Astrocyte (in vitro differentiated cells and primary cell): ENCODE data around the gene VIM. TPM values are rescaled to one million over a fixed set of nuclear protein-coding genes. Genes with fewer than 3 reads are reported as not detected.
"Not testable (repeated sequence)": the region's sequence is repeated elsewhere in the genome, so short reads cannot be mapped to it uniquely, and the experiment has no call there.

Source experiments
- DNase-seq: peaks from one replicate; pipeline ENCODE4 v3.0.0-alpha.2; 2010; ENCODE audit warnings: low read depth
- FAIRE-seq: peaks from 2 replicates; lab custom pipeline; 2011; peaks lifted over from hg19 to GRCh38; lab: Jason Lieb, UNC
- H2AFZ ChIP-seq: 2 replicates; pipeline ENCODE4 v1.6.0; 2012; ENCODE audit warnings: low read depth, low read length, inconsistent platforms
- H3K27ac ChIP-seq: 2 replicates; pipeline ENCODE4 v1.5.1; 2011; ENCODE audit warnings: low read depth, low read length, inconsistent platforms
- H3K27me3 ChIP-seq: 2 replicates; pipeline ENCODE4 v1.6.0; 2011; ENCODE audit warnings: low read length, inconsistent platforms; ENCODE audit not compliant: insufficient read depth
- H3K36me3 ChIP-seq: 2 replicates; pipeline ENCODE4 v1.5.1; 2011; ENCODE audit warnings: low read length, inconsistent platforms; ENCODE audit not compliant: insufficient read depth
- H3K4me1 ChIP-seq: 2 replicates; pipeline ENCODE4 v1.5.1; 2011; ENCODE audit warnings: low read length, inconsistent platforms; ENCODE audit not compliant: insufficient read depth
- H3K4me2 ChIP-seq: 2 replicates; pipeline ENCODE4 v1.6.0; 2012; ENCODE audit warnings: low read length, inconsistent platforms
- H3K4me3 ChIP-seq: 2 replicates; pipeline ENCODE4 v1.5.1; 2011; ENCODE audit warnings: low read depth, mild to moderate bottlenecking, low read length, inconsistent platforms; ENCODE audit not compliant: insufficient read depth
- H3K79me2 ChIP-seq: 2 replicates; pipeline ENCODE4 v1.6.0; 2012; ENCODE audit warnings: mild to moderate bottlenecking, low read length, inconsistent platforms; ENCODE audit not compliant: insufficient read depth
- H3K9ac ChIP-seq: 2 replicates; pipeline ENCODE4 v1.6.0; 2012; ENCODE audit warnings: mild to moderate bottlenecking, low read length, inconsistent platforms
- H3K9me3 ChIP-seq: 2 replicates; pipeline ENCODE4 v1.5.1; 2012; ENCODE audit warnings: low read depth, mild to moderate bottlenecking, low read length, inconsistent platforms; ENCODE audit not compliant: insufficient read depth
- H4K20me1 ChIP-seq: 2 replicates; pipeline ENCODE4 v1.6.0; 2012; ENCODE audit warnings: low read length, inconsistent platforms; ENCODE audit not compliant: insufficient read depth
- H3K27ac Mint-ChIP-seq: one replicate; pipeline ENCODE4 v1.8.0; 2021; ENCODE audit warnings: mild to moderate bottlenecking, mixed read lengths; ENCODE audit not compliant: unreplicated experiment
- H3K27me3 Mint-ChIP-seq: one replicate; pipeline ENCODE4 v1.8.0; 2021; ENCODE audit warnings: low read depth, mixed read lengths; ENCODE audit not compliant: unreplicated experiment
- H3K36me3 Mint-ChIP-seq: one replicate; pipeline ENCODE4 v1.8.0; 2021; ENCODE audit warnings: low read depth, mixed read lengths; ENCODE audit not compliant: unreplicated experiment
- H3K4me1 Mint-ChIP-seq: one replicate; pipeline ENCODE4 v1.8.0; 2021; ENCODE audit warnings: low read depth, mixed read lengths; ENCODE audit not compliant: unreplicated experiment
- H3K4me3 Mint-ChIP-seq: one replicate; pipeline ENCODE4 v1.8.0; 2021; ENCODE audit warnings: mild to moderate bottlenecking, moderate library complexity, mixed read lengths; ENCODE audit not compliant: unreplicated experiment
- H3K9me3 Mint-ChIP-seq: one replicate; pipeline ENCODE4 v1.8.0; 2021; ENCODE audit warnings: mild to moderate bottlenecking, mixed read lengths; ENCODE audit not compliant: unreplicated experiment
- EZH2 ChIP-seq: IDR thresholded peaks from 2 replicates; pipeline ENCODE4 v1.6.1; 2012; ENCODE audit warnings: mild to moderate bottlenecking, low read length, inconsistent platforms; ENCODE audit not compliant: insufficient read depth
- total RNA-seq: library from RNA; stranded (reverse); gene quantifications from 2 replicates; pipeline ENCODE4 v1.2.1, GENCODE V29; 2021
- TF ChIP-seq, protein P1 (sequence below): IDR thresholded peaks from 2 replicates; pipeline ENCODE4 v1.5.1; 2011; ENCODE audit warnings: low read depth, mild to moderate bottlenecking, inconsistent platforms, low read length, moderate library complexity; ENCODE audit not compliant: insufficient read depth

VIM gene
- total RNA-seq, 1 donor from 2014 or later: 5,400 TPM

DNA sequence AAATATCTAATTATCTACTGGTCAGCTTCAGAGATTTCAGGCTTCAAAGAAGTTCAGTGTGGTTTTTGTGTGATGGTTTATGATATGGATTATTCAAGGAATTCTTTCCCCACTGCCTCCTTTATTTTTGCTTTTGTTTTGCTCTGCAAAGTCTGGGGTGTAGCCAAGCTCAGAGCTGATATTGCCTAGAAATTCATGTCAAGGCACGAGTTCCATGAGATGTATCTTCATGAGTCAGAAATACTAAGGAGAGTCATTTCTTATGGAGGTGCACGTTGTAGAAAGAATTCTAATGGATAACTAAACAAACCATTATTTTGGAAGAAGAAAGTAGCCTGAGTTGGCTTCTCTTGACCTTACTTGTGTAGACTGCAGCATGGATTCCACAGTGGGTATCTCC is 37.4 kb downstream of the VIM start:
- Mint-ChIP-seq H3K4me3 (no peak overlapping the region), H3K4me1 (no peaks in the 10 kb centered on the region)

DNA sequence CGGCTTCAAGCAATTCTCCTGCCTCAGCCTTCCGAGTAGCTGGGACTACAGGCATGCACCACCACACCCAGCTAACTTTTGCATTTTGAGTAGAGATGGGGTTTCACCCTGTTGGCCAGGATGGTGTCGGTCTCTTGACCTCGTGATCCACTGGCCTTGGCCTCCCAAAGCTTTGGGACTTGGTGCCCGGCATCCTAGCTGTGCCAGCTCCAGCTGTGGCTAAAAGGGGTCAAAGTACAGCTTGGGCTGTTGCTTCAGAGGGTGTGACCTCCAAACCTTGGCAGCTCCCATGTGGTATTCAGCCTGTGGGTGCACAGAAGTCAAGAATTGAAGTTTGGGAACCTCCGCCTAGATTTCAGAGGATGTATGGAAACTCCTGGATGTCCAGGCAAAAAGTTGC is 38.5 kb downstream of the VIM start:
- H3K4me3 ChIP-seq, H3K27ac Mint-ChIP-seq, H3K4me1 Mint-ChIP-seq, H3K9ac ChIP-seq, H4K20me1 ChIP-seq, H3K79me2 ChIP-seq, H3K36me3 Mint-ChIP-seq, DNase-seq, FAIRE-seq, H3K4me1 ChIP-seq, H3K4me2 ChIP-seq, H3K27ac ChIP-seq, H3K27me3 Mint-ChIP-seq, H3K4me3 Mint-ChIP-seq, H3K36me3 ChIP-seq, H3K27me3 ChIP-seq, H2AFZ ChIP-seq: not testable (repeated sequence)
- H3K9me3 Mint-ChIP-seq: peaks cover 21% of the 10 kb centered on the region
- H3K9me3 ChIP-seq: peaks cover 17% of the 10 kb centered on the region

More for the DNA sequence above, 37.4 kb downstream of the VIM start:
- Mint-ChIP-seq H3K36me3 (peaks cover 4% of the 10 kb centered on the region), H3K27me3 (no peaks in the 10 kb centered on the region), H3K9me3 (peaks cover 21% of the 10 kb centered on the region), H3K27ac (no peak overlapping the region)
- FAIRE-seq: no peak
- Histone ChIP-seq H2AFZ (no peak overlapping the region), H3K27ac (no peak overlapping the region), H3K4me1 (no peaks in the 10 kb centered on the region), H4K20me1 (no peaks in the 10 kb centered on the region), H3K4me2 (no peak overlapping the region), H3K9ac (no peak overlapping the region), H3K4me3 (no peak overlapping the region), H3K36me3 (no peaks in the 10 kb centered on the region), H3K9me3 (peaks cover 20% of the 10 kb centered on the region), H3K27me3 (no peaks in the 10 kb centered on the region), H3K79me2 (no peaks in the 10 kb centered on the region)
- TF ChIP-seq, protein P1, sequence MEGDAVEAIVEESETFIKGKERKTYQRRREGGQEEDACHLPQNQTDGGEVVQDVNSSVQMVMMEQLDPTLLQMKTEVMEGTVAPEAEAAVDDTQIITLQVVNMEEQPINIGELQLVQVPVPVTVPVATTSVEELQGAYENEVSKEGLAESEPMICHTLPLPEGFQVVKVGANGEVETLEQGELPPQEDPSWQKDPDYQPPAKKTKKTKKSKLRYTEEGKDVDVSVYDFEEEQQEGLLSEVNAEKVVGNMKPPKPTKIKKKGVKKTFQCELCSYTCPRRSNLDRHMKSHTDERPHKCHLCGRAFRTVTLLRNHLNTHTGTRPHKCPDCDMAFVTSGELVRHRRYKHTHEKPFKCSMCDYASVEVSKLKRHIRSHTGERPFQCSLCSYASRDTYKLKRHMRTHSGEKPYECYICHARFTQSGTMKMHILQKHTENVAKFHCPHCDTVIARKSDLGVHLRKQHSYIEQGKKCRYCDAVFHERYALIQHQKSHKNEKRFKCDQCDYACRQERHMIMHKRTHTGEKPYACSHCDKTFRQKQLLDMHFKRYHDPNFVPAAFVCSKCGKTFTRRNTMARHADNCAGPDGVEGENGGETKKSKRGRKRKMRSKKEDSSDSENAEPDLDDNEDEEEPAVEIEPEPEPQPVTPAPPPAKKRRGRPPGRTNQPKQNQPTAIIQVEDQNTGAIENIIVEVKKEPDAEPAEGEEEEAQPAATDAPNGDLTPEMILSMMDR: no peak
- TF ChIP-seq EZH2: no peak
- no peak for DNase-seq

DNA sequence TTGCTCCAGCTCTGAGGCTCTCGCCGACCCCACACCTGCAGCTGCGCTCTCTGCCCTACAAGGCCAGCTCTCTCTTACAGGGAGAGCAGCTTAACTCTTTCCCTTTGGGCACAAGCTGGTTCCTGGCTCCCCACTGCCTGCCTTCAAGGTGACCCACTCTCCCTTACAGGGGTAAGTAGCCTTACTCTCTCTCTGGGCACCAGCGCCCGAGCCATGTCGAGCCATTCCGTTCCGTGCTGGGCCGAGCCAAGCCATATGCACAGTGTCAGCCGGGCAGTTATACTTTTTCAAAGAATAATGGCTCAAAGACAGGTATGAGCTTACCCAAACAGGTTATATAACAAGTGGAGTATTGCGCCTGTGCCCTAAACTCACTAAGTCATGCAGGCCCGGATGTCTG is 44.6 kb downstream of the VIM start:
- Histone ChIP-seq H3K4me1 (peaks cover 8% of the 10 kb centered on the region), H3K9me3 (no peaks in the 10 kb centered on the region), H3K27me3 (no peaks in the 10 kb centered on the region), H3K36me3 (no peaks in the 10 kb centered on the region), H3K27ac (no peak overlapping the region), H2AFZ (no peak overlapping the region), H3K9ac (no peak overlapping the region), H3K79me2 (no peaks in the 10 kb centered on the region), H4K20me1 (no peaks in the 10 kb centered on the region), H3K4me3 (no peak overlapping the region), H3K4me2 (no peak overlapping the region)
- H3K36me3 Mint-ChIP-seq: peaks cover 2% of the 10 kb centered on the region
- FAIRE-seq: no peak
- H3K27ac Mint-ChIP-seq: no peak overlapping the region
- H3K4me1 Mint-ChIP-seq: peaks cover 8% of the 10 kb centered on the region
- peaks cover 14% of the 10 kb centered on the region for H3K9me3 Mint-ChIP-seq
- TF ChIP-seq, protein P1: no peak
- TF ChIP-seq EZH2: no peak
- no peak for DNase-seq
- H3K27me3 Mint-ChIP-seq: no peaks in the 10 kb centered on the region
- no peak overlapping the region for H3K4me3 Mint-ChIP-seq
